Peyer's patch (tissue), 4 donors: ENCODE data around the gene IFT122.

Source experiments
- POLR2A ChIP-seq, 2 donors: fragments of 450-650 bp; IDR thresholded peaks; one replicate each; pipeline ENCODE4 v1.5.1; 2017; ENCODE audit warnings: antibody characterized with exemption in 2 of 2, mild to moderate bottlenecking in 2 of 2, moderate library complexity in 2 of 2
- TF ChIP-seq, protein P1 (sequence below), 6 experiments: fragments of 450-650 bp in 4 of 6; fragments of 200-600 bp in 2 of 6; sonication (generic) in 1 of 6; IDR thresholded peaks; one replicate each; pipeline ENCODE4 v1.5.1; 2017 to 2019; ENCODE audit warnings: antibody characterized with exemption in 6 of 6, mild to moderate bottlenecking in 3 of 6, moderate library complexity in 1 of 6

DNA sequence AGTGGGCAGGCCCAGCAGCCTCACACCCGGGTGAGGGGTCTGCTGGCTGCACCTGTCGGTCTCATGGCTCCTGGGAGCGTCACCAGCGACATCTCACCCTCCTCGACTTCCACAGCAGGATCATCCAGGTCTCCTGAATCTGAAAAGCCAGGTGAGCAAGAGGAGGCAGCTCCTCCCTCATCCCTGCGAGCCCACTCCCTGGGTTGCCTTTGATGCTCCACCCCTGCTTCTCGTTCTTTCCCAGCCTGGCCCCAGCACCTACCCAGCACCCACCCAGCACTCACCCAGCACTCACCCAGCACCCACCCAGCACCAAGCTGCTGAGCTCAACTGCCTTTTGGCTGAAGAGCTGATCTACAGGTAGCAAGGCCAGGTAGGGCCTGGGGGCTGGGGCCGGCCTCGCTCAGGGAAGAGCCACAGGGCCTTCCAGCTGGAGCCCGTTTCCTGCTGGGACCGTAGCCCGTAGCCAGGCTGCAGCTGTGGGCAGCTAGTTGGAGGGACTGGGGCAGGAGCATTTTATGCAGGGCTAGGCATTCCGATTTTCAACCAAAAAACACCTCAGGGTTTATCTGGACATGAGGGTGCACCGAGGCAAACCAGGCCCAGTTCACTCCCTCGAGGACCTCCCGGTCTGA, 103.2 kb downstream of the IFT122 start, which contains the start of gene H1-8:
- TF ChIP-seq, protein P1, sequence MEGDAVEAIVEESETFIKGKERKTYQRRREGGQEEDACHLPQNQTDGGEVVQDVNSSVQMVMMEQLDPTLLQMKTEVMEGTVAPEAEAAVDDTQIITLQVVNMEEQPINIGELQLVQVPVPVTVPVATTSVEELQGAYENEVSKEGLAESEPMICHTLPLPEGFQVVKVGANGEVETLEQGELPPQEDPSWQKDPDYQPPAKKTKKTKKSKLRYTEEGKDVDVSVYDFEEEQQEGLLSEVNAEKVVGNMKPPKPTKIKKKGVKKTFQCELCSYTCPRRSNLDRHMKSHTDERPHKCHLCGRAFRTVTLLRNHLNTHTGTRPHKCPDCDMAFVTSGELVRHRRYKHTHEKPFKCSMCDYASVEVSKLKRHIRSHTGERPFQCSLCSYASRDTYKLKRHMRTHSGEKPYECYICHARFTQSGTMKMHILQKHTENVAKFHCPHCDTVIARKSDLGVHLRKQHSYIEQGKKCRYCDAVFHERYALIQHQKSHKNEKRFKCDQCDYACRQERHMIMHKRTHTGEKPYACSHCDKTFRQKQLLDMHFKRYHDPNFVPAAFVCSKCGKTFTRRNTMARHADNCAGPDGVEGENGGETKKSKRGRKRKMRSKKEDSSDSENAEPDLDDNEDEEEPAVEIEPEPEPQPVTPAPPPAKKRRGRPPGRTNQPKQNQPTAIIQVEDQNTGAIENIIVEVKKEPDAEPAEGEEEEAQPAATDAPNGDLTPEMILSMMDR (IDR thresholded peaks at IDR 0.05), result no peak
- TF ChIP-seq POLR2A (IDR thresholded peaks at IDR 0.05), result no peak
